NCI-H748 treated with DMSO at 0.1 percent for 48 hours (cell line): Measurements from ENCODE around the gene MARCHF2.

ENCODE experiments used
- DNase-seq: peaks from one replicate; lab custom pipeline; 2025; lab: John Stamatoyannopoulos, UW

Gene MARCHF2

DNA sequence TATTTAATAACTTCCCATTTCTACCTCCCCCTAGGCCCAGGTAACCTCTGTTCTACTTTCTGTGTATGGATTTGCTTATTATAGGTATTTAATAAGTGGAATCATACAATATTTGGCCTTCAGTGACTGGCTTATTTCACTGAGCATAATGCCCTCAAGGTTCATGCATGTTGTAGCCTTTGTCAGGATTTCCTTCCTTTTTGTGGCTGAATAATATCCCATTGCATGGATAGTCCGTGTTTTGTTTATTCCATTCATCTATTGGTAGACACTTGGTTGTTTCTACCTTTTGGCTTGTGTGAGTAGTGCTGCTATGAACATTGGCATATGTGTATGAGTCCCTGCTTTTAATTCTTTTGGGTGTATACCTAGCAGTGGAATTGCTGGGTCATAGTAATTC is 41.1 kb downstream of the MARCHF2 start:
- DNase-seq = no peak

DNA sequence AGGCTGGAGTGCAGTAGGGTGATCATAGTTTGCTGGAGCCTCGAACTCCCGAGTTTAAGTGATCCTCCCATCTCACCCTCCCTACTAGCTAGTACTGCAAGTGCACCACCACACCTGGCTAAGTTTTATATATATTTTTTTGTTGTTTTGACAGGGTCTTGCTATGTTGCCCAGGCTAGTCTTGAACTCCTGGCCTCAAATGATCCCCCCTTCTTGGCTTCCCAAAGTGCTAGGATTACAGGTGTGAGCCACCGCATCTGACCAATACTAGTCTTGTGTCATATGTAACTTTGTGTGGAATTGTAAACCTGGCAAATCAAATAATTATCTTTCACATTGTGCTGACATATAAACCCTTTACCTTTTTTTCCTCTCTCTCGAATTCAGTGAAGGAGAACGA is 41.9 kb downstream of the MARCHF2 start:
- DNase-seq = no peak

DNA sequence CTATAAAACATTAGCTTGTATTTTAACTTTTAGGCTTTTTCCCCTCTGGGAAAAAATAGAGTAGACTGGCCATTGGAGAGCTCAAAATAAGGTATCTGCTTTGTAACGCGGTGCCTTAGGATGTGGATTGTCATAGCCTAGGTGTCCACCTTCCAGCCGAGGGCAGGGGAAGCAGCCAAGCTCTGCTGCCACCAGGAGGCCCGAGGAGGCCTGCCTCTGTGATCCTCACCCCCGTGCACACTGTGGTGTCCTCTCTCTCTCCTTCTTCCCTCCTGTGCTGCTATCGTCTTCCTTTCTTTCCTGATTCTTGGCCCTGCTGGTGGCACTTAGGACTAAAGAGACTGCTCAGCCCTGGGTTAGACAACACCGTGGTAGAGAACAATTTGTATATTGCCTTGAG is 43.0 kb downstream of the MARCHF2 start:
- DNase-seq = no peak

DNA sequence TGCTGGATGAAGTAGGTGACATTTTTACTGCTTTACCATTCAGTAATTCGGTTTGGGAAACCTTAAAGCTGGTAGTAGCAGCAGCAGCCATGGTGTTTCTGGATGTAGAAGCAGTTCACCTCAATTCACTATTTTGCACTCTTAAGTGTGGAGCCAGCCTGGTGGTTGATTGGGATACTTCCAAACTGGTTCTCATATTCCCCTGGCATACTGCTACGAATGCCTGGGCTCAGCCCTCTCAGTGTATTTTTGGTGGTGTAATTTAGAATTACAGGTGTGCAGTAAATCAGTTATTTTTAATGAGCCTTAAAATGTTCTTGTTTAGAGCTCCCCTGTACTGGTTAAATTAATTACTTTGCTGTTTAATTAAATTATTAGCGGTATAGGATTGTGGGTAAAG is 44.1 kb downstream of the MARCHF2 start:
- DNase-seq = no peak

DNA sequence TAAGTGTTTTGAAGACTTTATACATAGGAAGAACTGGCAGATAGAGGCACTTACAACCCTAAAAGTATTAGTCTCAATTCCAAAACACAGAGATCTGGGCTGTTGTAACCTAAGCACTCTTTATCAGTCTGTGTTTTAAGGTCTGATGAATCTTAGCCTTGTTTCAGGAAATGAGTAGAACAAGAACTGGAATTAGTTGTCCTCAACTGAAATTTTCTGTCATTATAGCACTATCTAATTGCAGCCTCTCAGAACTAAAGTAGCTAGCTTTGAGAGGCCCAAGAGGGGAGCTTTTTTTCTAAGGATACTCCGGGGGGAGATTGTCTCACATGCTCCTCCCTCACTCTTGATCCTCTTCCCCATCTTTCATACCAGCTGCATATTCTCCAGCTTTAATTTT is 44.7 kb downstream of the MARCHF2 start:
- DNase-seq = no peak

DNA sequence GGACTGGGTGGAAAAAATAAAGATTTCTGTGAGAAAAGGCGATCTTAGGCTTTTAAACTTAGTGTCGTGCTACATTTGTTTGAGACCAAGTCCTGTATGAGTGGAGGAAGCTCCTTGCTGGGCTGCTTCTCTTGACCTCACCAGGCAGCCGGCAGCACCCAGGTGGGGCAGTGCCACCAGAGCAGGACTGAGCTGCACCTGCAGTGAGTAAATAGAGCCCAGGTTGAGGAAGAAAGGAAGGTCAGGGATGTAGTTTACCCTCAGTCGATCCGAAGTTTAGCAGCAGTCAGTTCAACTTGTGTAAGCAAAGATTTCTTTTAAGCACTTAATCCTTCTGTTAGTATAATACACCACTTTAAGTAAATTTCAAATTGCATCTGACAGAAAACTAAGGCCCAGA is 45.3 kb downstream of the MARCHF2 start:
- DNase-seq = no peak

DNA sequence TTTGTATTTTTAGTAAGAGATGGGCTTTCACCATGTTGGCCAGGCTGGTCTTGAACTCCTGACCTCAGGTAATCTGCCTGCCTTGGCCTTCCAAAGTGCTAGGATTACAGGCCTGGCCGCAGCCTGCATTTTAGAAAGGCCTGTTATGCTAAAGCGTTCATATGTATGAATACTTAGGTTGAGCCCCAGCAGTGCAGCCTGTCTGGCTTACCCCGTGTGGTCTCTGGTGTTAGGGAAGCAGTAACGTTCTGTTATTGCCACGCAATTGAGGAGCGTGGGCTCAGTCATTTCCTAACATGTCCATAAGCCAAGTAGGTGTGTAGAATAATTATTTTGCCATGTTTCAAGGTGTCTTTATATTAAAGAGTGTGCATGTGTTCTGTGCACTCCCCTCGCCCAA is 46.0 kb downstream of the MARCHF2 start:
- no peak for DNase-seq

DNA sequence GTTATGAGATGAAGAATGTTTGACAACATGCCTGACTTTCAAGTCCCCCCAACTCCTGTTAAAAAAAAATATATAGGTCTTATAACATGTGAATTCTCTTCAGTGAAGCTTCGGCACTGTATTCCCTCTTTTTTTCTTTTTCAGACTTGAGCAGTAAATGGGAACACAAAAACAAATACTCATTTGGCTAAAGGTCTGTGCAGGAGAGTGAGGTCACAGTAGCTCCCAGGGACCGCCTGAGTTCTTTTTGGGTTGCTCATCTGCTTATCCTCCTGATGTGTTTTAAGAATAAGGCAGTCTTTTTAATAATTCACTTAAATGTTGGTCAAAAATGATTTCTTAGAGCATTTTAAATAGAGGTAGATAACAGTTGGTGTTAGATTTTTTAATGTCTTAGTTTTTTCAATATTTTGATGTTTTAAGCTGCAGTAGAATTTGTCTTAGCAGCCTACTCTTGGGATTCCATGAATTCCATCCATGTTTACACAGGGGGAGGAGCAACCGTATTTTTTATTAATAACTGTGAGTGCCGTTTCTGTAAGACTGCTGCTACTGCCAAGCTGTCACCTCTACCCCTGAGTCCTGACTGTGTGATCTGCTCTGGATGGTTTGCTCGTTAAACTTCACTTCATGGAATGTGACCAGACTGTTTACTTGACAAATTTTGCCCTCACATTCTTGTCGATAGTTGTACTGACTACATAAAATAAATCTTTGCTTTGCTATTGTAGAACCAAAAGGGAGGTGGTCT is 46.6 kb downstream of the MARCHF2 start:
- DNase-seq = no peak

DNA sequence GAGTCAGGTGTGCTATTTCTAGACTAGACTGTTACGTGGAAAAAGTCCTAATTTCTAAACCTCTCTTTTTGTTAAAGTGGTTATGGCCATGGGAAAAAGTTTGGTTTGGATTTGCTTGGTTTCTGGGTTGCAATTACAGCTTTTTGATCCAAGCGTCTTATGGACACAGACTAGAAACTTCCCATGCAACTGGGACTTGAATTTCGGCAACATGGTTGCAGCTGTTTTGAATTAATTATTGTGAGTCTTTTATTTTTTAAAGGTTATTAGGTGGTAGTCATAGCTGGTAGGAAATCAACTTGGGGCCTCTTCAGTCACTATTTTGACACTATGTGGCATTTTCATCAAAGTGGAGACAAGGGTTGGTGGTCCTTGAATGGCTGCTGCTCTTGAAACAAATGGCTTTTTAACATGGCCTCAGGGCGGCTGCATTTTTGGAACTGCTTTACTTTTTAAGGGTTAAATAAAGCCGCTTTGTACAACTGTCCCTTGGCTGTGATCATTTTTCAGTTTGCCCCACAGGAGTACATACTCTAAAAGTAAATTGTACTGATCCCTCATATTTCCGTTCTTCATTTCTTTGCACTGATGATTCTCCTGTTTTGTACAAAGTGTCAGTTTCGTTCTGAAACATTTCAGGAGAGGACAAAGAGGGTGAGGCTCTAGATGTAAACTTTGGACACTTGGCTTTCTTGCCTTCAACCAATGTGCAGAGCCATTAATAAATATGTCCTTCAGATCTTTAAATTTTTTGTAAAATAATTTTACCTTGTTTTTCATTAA is 47.6 kb downstream of the MARCHF2 start:
- no peak for DNase-seq

DNA sequence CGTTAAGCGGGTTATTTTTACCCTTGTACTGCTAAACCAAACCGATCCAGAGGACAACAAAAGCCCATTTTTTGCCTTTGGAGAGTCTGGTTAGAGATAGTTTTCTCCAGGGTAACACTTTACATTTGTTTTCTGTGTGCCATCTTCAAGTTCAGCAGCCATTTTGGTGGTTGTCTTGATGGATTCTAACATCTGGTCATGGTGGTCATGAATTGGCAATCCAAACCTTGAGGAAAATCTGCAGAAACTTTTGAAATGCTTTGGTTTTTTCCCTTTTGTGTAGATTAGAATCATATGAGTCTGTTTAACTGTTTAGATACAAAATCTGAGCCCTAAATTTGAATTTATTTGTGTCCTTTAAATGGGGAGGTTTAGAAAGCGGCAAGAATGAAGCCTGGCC is 48.3 kb downstream of the MARCHF2 start:
- DNase-seq = no peak

DNA sequence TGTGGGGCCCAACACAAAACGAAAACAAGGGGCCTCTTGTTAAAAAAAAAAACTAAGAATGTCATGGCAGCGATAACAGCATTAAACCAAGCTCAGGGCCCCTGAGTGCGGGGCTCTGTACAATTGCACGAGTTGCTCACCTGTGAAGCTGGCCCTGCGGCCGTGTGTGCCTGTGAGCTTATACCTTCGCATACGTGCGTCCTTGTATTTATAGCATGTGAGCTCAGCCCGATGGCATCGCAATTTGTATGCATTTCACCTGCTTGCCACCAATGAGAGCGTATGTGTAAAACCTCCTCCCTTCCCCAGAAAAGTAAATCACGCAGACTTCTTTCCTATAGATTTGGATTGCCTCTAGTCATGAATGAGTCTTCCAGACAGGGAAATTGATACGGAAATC is 48.8 kb downstream of the MARCHF2 start:
- no peak for DNase-seq

DNA sequence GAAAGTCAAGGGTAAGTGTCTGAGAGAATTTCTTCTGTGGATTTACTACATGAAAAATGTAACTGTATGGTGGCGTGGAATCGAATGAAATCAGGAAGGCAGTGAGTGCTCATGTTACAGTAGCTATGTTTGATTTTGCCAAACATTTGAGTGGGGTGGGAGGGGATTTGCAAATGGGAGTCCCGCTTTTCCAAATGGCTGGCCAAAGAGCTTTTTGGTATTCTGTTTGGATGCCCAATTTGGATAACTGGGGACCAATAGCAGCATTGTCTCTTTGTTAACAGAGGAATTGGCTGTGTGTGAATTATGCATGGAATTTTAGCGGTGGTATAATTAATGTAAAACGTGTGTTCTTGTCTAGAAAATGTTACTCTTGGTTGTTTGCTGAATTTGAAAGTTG is 49.5 kb downstream of the MARCHF2 start:
- DNase-seq = no peak

DNA sequence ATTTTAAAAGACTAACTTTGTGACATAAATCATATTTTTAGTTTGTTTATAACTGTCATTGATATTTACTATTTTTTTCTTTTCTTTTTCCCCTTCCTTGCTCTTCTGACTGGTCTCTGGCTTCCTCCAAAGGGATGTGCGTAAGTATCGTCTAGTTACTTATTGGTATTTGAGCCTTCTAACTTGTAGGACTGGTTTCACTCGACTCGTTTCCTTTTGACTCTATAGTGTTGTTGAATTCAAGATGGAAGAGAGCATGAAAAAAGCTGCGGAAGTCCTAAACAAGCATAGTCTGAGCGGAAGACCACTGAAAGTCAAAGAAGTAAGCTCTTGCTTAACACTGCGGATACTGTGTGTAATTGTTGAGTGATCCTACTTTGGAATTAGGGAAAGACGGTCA is 50.3 kb downstream of the MARCHF2 start:
- no peak for DNase-seq

DNA sequence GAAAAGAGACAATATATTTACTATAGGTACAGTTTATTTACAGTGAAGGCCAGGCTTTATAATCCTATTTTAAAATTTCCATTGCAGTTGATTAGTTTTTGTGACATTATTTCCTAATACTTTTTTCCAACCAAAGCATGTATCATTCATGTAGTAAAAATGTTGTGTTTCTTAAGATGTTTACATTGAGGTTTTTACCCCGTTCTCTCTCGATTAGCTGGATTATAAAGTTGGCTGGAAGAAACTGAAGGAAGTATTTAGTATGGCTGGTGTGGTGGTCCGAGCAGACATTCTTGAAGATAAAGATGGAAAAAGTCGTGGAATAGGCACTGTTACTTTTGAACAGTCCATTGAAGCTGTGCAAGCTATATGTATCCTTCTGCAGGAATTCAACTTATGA is 52.9 kb downstream of the MARCHF2 start:
- DNase-seq = no peak

DNA sequence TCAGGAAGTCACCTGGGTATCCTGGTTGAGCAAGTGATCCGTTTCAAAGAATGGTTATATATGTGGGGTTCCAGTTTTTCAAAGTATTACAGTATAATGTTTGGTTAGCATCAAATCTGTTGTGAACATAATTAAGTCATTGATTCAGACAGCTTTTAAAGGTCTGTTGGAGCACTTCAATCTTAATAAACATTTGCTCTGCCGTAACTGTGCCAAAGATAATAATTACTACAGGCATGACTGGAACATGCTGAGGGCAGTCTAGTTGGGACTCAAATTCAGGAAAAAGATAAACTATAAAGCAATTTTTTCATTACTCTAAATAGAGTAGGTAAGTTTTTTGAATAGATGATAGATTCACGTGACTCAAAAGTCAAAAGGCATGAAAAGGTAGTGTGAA is 55.0 kb downstream of the MARCHF2 start:
- no peak for DNase-seq

DNA sequence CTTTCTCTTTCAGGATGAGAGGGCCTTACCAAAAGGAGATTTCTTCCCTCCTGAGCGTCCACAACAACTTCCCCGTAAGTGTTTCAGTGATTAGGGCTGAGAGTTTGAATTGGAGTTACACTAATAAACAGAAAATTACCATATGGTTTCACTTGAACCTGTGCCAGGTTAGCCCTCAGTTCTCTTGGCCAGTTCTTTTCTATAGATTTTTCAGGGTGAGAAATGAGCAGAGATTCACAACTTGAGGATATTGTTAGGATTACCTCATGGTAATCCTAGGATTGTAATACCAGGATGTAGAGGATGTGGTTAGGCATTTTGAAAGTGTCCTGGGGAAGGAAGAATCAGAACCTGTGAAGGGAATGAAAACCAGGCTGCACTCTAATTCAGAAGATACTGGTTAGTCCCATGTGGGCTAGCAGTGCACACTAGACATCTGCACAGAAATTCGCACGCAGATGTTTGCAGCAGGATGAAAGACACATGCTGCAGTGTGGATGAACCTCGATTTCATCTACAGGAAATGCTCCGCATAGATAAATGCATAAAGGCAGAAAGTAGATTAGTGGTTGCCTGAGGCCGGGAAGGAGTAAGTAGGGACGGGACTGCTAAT is 55.8 kb downstream of the MARCHF2 start:
- DNase-seq = no peak

DNA sequence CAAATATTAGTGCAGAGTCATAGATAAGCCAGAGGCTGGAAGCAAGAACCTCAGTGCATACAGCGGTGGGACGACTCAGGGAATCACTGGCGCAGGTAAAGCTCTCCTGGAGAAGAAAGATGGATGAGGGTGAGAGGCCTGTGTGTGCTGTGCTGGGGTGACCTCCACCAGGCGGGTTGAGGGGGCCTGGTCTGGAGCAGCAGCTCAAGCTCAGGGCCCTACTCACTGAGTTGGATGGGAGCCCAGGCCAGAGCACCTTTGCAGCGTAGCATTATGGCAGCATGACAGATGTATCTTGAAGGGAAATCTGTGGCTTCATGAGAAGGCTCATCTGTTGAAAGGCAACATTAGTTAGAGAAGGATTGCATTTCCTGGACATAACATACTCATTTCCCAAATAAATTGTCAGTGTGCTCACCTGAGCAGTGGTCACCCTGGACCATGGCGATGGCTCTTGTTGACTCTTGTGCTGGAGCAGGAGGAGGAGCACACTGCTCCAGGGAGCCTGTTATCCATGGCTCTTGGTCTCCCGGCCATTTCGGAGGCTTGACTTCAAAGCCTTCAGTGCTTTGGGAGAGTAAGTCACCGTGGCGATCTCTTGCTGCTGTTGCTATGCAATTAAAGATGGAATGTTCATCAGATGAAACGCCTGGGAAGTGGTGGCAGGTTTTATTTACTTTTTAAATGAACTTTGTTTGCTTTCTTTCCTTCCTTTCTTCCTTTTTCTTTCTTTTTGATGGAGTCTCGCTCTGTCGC is 56.7 kb downstream of the MARCHF2 start:
- DNase-seq = no peak

DNA sequence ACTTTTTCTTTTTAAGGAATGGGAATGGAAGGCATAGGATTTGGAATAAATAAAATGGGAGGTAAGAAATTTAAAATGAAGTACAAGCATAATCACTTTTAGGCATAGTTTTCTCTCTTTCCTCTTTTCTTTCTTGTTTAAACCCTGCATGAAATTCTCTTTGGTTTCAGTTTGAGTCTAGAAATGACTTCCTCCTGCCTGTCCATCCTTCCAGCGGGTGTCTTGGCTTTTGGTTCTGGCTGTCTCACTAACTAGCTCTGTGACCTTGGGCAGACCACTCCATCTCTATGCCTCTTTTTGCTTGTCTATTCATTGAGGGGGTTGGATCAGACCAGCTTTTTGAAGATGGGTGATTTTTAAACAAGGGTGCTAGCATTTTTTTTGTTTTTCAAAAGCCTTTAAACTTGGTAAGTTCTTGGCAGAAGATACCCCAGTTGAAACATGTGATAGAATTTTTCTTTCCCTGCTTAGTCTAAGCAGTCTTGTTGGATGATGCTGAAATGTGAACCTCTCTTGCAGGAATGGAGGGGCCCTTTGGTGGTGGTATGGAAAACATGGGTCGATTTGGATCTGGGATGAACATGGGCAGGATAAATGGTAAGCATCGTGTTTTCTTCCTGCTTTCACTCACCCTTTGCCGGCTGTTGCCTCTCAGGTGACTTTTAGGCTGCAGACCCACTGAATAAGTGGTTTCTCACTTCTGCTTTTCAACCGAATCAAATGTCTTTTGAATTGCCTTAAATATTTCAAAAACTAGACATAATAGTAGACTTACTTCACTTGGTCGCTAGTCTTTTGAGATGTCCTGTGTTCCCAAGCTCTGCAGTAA is 60.8 kb downstream of the MARCHF2 start:
- no peak for DNase-seq

DNA sequence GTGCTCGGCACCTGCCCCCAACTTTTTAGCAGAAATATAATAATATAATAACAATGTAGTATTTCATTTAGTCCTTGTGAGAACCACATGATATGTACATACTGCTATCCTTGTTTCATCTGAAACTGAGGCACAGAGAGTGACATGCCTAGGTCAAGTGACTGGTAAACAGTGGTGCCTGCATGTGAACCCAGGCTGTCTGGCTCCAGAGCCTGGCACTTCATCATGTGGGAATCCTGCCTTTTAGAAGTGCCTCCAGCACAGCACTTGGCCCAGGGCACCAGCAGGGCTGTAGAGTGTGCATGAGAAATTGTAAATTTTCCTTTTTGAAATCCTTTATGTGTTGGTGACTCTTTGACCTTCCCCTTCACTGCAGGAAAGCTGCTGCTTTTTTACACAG is 61.9 kb downstream of the MARCHF2 start:
- no peak for DNase-seq

DNA sequence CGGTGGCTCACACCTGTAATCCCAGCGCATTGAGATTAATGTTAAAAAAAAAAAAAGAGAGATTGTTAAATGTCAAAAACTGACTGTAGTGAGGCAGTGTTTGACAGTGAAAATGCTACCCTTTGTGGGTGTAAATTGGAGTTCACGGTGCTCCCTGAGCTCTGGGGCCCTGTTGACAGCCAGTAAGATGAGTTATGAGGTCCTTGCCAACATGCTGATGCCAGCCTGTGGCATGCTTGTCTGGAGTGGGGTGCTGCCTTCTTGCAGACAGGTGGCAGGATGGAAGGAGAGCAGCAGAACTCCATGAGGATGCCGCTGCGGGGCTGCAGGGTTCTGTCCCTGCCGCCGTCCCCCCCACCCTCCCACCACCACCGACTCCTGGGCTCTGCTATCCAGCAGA is 63.4 kb downstream of the MARCHF2 start:
- no peak for DNase-seq

DNA sequence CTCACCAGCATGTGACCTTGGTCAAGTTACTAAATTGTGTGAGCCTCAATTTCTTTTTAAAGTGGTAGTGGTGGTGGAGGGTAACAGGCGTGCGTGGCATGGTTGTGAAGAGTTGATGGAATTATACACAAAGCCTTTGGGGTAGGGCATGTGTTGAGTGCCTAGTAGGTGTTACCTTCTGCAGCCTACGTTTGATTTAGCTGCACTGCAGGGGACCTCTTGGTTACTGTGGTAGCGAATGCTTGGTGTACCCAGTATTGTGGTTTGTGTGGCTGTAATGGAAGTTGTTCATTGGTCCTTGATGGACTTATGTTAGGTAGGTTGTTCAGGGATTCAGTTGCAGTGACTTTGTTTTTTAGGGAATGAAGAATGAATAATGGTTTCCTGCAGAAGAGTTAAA is 64.8 kb downstream of the MARCHF2 start:
- DNase-seq = no peak

DNA sequence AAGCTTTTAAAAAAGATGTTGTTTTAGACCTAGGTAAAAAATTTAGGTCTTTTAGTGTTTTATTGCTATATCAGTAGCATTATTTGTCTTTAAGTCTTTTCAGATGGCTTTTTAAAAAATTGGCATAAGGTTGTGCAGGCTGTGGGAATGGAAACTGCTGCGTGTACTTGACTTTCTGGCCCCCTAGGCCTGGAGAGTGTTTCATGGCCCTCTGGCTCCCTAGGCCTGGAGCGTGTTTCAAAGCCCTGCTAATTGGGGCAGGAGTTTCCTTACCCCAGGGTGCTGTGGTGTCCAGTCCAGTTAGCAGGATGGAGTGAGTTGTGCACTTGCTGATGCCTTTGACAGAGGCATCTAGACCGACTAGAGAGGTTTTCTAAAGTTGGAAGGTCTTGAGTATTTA is 65.5 kb downstream of the MARCHF2 start:
- DNase-seq = no peak
